Testis (tissue), 3 donors: Measurements from ENCODE around the gene SMIM5. TPM values are rescaled to one million over a fixed set of nuclear protein-coding genes. Genes with fewer than 3 reads are reported as not detected.

Experiments
- DNase-seq: peaks from one replicate; pipeline ENCODE4 v3.0.0-alpha.2; 2019
- H3K27ac ChIP-seq, 2 donors: fragments of 200-600 bp; sonication (generic); one replicate each; pipeline ENCODE4 v1.5.1; 2019
- H3K27me3 ChIP-seq: fragments of 200-600 bp; sonication (generic); one replicate; pipeline ENCODE4 v1.5.1; 2019
- H3K36me3 ChIP-seq: fragments of 200-600 bp; sonication (generic); one replicate; pipeline ENCODE4 v1.5.1; 2017; ENCODE audit warnings: low read depth; ENCODE audit errors: missing control alignments
- H3K4me1 ChIP-seq: fragments of 200-600 bp; sonication (generic); one replicate; pipeline ENCODE4 v1.5.1; 2019
- H3K4me3 ChIP-seq, 2 donors: fragments of 200-600 bp; sonication (generic); one replicate each; pipeline ENCODE4 v1.5.1; 2017 to 2019
- H3K9me3 ChIP-seq: fragments of 200-600 bp; sonication (generic); one replicate; pipeline ENCODE4 v1.5.1; 2017
- POLR2A ChIP-seq: fragments of 450-650 bp; IDR thresholded peaks from one replicate; pipeline ENCODE4 v1.6.1; 2017; ENCODE audit warnings: antibody characterized with exemption, mild to moderate bottlenecking, moderate library complexity
- WGBS, 2 donors: methylation state at CpG; one replicate each; pipeline ENCODE4 v1.1.5; 2018; 5-methylcytosine and 5-hydroxymethylcytosine counted together
- intact Hi-C: fragments of 100-400 bp; cut with DNase I; formaldehyde crosslinking; loops from one replicate; pipeline ENCODE4 v1.15.1; 2023; ENCODE audit warnings: low total_unique reads
- polyA plus RNA-seq: library from polyadenylated mRNA; stranded (reverse); fragments of 350-450 nt; fragmentation: Illumina TruSeq; extraction: RNeasy Lipid Tissue Mini Kit (QIAGEN cat#74804); gene quantifications from one replicate; pipeline ENCODE4 v1.2.3, GENCODE V29; 2014; ENCODE audit warnings: low read depth, low replicate concordance; ENCODE audit not compliant: insufficient read depth
- total RNA-seq, 2 donors: library from RNA; depleted of rRNA; stranded (reverse); fragments of >200 nt; gene quantifications; one replicate each; pipeline ENCODE4 v1.2.3, GENCODE V29; 2016
- TF ChIP-seq, protein P1 (sequence below), 3 experiments: fragments of 450-650 bp in 2 of 3; fragments of 200-600 bp in 1 of 3; sonication (generic) in 1 of 3; IDR thresholded peaks; one replicate each; pipeline ENCODE4 v1.5.1; 2016 to 2019; ENCODE audit warnings: antibody characterized with exemption in 3 of 3, mild to moderate bottlenecking in 2 of 3, moderate library complexity in 1 of 3

The SMIM5 gene
- total and polyA plus RNA-seq, 3 donors from 2014 or later = 1.9 to 2.0 (median 2.0) TPM

DNA sequence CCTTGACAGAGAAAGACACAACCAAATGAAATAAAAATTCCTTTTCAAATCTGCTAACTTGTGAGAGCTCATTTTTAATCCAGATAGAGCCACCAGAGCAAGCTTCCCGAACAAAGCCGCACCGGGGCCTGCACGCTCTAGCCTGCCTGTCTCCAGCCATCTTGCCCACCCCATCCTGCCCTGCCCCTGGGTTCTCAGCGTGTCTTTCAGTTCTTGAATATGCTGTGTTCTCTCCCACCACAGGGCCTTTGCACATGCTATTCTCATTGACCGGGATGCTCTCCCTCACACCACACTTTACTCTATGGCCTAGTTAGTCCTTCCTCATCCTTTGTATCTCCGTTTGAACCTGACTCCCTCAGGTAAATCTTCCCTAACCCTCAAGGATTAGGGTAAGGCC is 14.7 kb downstream of the SMIM5 start:
- no peak overlapping the region for H3K27ac ChIP-seq
- no peaks in the 10 kb centered on the region for H3K27me3 ChIP-seq
- no peak overlapping the region for H3K4me3 ChIP-seq
- no peak for DNase-seq
- TF ChIP-seq POLR2A = no peak
- TF ChIP-seq, protein P1, sequence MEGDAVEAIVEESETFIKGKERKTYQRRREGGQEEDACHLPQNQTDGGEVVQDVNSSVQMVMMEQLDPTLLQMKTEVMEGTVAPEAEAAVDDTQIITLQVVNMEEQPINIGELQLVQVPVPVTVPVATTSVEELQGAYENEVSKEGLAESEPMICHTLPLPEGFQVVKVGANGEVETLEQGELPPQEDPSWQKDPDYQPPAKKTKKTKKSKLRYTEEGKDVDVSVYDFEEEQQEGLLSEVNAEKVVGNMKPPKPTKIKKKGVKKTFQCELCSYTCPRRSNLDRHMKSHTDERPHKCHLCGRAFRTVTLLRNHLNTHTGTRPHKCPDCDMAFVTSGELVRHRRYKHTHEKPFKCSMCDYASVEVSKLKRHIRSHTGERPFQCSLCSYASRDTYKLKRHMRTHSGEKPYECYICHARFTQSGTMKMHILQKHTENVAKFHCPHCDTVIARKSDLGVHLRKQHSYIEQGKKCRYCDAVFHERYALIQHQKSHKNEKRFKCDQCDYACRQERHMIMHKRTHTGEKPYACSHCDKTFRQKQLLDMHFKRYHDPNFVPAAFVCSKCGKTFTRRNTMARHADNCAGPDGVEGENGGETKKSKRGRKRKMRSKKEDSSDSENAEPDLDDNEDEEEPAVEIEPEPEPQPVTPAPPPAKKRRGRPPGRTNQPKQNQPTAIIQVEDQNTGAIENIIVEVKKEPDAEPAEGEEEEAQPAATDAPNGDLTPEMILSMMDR (IDR thresholded peaks at IDR 0.05) = no peak
- no peaks in the 10 kb centered on the region for H3K36me3 ChIP-seq
- 96 to 97% methylated on average over 7 of the region's 7 CpGs for WGBS, 2 donors
- intact Hi-C loops = no loop called here
- no peaks in the 10 kb centered on the region for H3K4me1 ChIP-seq
- H3K9me3 ChIP-seq = no peaks in the 10 kb centered on the region

DNA sequence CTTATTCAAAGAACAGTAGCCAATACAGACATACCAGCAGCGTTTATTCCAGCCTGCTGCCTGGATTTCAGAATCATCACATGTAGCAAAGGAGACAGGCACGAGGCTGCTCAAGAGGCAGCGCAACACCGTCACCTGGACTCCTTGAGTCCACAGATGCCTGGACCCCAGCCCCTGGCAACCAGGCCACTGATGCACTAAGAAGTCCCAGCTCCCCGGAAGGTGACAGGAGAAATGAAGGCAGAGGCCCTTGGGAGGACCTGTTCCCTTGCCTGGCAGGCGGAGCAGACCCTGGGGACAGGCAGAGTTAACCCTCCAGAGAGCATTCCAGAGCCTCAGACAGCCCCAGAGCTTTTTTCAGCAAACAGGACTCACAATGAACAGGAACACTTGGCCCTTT is 16.5 kb downstream of the SMIM5 start:
- H3K27ac ChIP-seq = no peak overlapping the region
- intact Hi-C loops = no loop called here
- WGBS, 2 donors = 74 to 89% methylated on average over 6 of the region's 6 CpGs

DNA sequence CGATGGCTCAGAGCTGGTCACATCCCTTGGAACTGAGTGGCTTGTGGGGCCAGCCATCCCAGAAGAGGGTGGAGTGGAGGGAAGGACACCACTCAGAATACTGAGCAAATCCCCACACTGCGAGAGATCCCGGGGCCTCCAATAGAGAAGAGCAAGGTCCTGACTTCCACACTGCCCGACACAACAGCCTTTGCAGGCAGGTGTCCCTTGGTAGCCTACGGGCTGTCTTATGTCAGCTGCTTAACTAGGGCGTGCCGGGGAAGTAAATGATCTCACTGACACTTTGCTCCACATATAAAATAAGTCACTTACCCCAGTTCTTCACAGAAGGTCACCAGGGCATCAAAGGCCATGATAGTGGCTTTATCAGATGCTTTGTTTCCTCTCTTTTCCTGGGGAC is 17.6 kb downstream of the SMIM5 start:
- no peak for DNase-seq
- Histone ChIP-seq H3K4me3 (no peak overlapping the region), H3K27ac (no peak overlapping the region), H3K36me3 (no peaks in the 10 kb centered on the region), H3K27me3 (no peaks in the 10 kb centered on the region), H3K4me1 (no peaks in the 10 kb centered on the region), H3K9me3 (no peaks in the 10 kb centered on the region)
- no peak for TF ChIP-seq POLR2A
- TF ChIP-seq, protein P1 (IDR thresholded peaks at IDR 0.05) = no peak
- intact Hi-C loops = no loop called here
- WGBS, 2 donors = 87 to 94% methylated on average over 7 of the region's 7 CpGs

More for the DNA sequence above, 16.5 kb downstream of the SMIM5 start:
- H3K36me3 ChIP-seq = no peaks in the 10 kb centered on the region
- no peaks in the 10 kb centered on the region for H3K9me3 ChIP-seq
- no peaks in the 10 kb centered on the region for H3K4me1 ChIP-seq
- DNase-seq = no peak
- no peaks in the 10 kb centered on the region for H3K27me3 ChIP-seq
- TF ChIP-seq, protein P1 (IDR thresholded peaks at IDR 0.05) = no peak
- no peak for TF ChIP-seq POLR2A
- H3K4me3 ChIP-seq = no peak overlapping the region

DNA sequence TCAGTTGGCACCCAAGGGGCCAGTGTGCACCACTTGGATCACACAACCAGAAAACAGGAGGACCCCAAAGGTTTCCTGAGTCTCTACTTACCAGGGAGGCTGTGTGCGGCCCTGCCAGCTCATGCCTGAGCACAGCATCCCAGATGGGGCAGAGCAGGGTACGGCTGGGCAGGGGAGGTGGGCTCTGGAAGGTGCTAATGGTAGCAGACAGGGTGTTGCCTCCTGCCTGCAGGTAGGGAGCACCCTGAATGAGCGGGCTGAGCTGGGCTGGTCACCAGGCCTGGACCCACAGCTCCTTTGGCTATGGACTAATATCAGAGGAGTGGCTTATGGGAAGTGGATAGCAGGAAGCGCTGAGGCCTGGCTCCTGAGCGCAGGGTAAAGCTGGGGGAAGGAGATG is 19.1 kb downstream of the SMIM5 start:
- intact Hi-C loops = no loop called here
- WGBS, 2 donors = 94 to 100% methylated on average over 3 to 5 of the region's 5 CpGs
- no peaks in the 10 kb centered on the region for H3K4me1 ChIP-seq
- no peak overlapping the region for H3K27ac ChIP-seq
- H3K4me3 ChIP-seq = no peak overlapping the region
- H3K36me3 ChIP-seq = no peaks in the 10 kb centered on the region
- TF ChIP-seq, protein P1 (IDR thresholded peaks at IDR 0.05) = no peak
- no peak for TF ChIP-seq POLR2A
- H3K9me3 ChIP-seq = no peaks in the 10 kb centered on the region
- H3K27me3 ChIP-seq = no peaks in the 10 kb centered on the region
- no peak for DNase-seq

DNA sequence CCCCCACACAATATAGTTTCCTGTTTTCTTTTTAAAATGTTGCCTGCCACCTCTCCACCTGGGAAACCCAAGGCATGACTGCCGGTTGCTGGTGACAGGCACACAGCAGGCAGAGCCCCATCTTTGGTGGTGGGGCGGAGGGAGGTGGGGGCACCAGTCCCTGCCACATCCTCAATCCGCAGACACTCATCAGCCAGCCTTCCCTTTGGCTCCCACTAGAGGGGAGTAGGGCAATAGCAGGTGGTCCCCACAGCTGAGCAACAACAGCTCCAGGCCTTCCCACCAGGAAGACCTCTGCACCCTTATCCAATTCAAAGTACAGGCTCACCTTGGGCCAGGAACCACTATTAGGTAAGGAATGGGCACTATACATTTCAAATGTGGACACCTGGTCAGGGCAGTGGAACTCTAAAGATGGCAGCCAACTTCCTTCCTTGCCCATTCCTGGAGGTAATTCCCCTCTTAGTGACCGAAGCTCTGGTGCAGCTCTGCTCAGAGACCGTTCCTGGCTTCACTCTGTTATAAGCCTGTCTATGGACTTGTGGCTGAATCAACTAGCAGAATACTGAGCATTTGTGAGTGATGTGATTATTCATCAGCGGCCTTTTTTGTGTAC is 19.8 kb downstream of the SMIM5 start:
- DNase-seq = peak; percentile 45
- Histone ChIP-seq H3K9me3 (no peaks in the 10 kb centered on the region), H3K27me3 (no peaks in the 10 kb centered on the region), H3K4me3 (no peak overlapping the region), H3K4me1 (no peaks in the 10 kb centered on the region), H3K36me3 (no peaks in the 10 kb centered on the region), H3K27ac (no peak overlapping the region)
- no peak for TF ChIP-seq POLR2A
- TF ChIP-seq, protein P1 (IDR thresholded peaks at IDR 0.05) = peak; percentile 17 to 59 (median 22)
- intact Hi-C loops = no loop called here
- WGBS, 2 donors = 65 to 76% methylated on average over 6 of the region's 6 CpGs
